Stimulated activated CD4-positive, alpha-beta T cell treated with anti-CD3 and anti-CD28 coated beads, Interleukin-12 subunit alpha, Interleukin-12 subunit beta, amount 100 ng/mL, for 48 hours (primary cell): ENCODE measurements around the gene SLC25A12.
"Not testable (repeated sequence)": the region's sequence is repeated elsewhere in the genome, so short reads cannot be mapped to it uniquely, and the experiment has no call there.

Experiments used
- DNase-seq, 3 donors: peaks; one replicate each; pipeline ENCODE4 v3.0.0-alpha.2; 2020; ENCODE audit warnings: low read depth in 2 of 3, low spot score in 1 of 3

Gene SLC25A12

GRCh38 chr2:171893824-171894611 is at the start of gene SLC25A12:
Gene SLC25A12 (minus strand): TSS chr2:171894244. CDS start chr2:171894214, 30 bp downstream.
- peak; percentile 38 to 74 (median 58) for DNase-seq

- no peak for DNase-seq
These were observed 47.3 kb upstream of the SLC25A12 start for GRCh38 chr2:171941316-171941699.

- no peak for DNase-seq
These were observed 45.7 kb upstream of the SLC25A12 start for GRCh38 chr2:171939743-171940071.

GRCh38 chr2:171939058-171939742 is 45.2 kb upstream of the SLC25A12 start:
- DNase-seq = no peak

- DNase-seq = no peak
These were observed 36.3 kb upstream of the SLC25A12 start for GRCh38 chr2:171930385-171930784.

GRCh38 chr2:171924170-171924942 is 30.3 kb upstream of the SLC25A12 start:
- no peak for DNase-seq

GRCh38 chr2:171923206-171923605 is 29.2 kb upstream of the SLC25A12 start:
- DNase-seq = no peak

GRCh38 chr2:171922230-171923022 is 28.4 kb upstream of the SLC25A12 start, which contains the start of gene HAT1:
Gene HAT1 (plus strand): TSS chr2:171922461. CDS start chr2:171922501, 40 bp downstream.
- peak; percentile 98 to 99 (median 98) for DNase-seq

- no peak for DNase-seq
These were observed 27.9 kb upstream of the SLC25A12 start for GRCh38 chr2:171921970-171922229.

GRCh38 chr2:171919453-171919852 is 25.4 kb upstream of the SLC25A12 start:
- DNase-seq = no peak

- no peak for DNase-seq
These were observed 19.5 kb upstream of the SLC25A12 start for GRCh38 chr2:171913517-171913916.

GRCh38 chr2:171910494-171910893 is 16.4 kb upstream of the SLC25A12 start:
- DNase-seq = no peak

GRCh38 chr2:171909266-171909665 is 15.2 kb upstream of the SLC25A12 start:
- DNase-seq = no peak

GRCh38 chr2:171908235-171908634 is 14.2 kb upstream of the SLC25A12 start:
- DNase-seq = no peak

GRCh38 chr2:171902840-171903420 is 8.9 kb upstream of the SLC25A12 start:
- DNase-seq = no peak

GRCh38 chr2:171899623-171900282 is 5.7 kb upstream of the SLC25A12 start:
- not testable (repeated sequence) for DNase-seq

GRCh38 chr2:171895786-171896185 is 1.7 kb upstream of the SLC25A12 start:
- no peak for DNase-seq

- no peak for DNase-seq
These were observed 536 bp upstream of the SLC25A12 start for GRCh38 chr2:171894612-171894947.

- DNase-seq = no peak
These were observed 734 bp downstream of the SLC25A12 start for GRCh38 chr2:171893196-171893823.

- DNase-seq = no peak
These were observed 4.2 kb downstream of the SLC25A12 start for GRCh38 chr2:171889808-171890207.
